Stromal cell of bone marrow (primary cell): ENCODE data around the gene SUN5.
"Not testable (repeated sequence)": the region's sequence is repeated elsewhere in the genome, so short reads cannot be mapped to it uniquely, and the experiment has no call there.

ENCODE experiments used
- DNase-seq: peaks from one replicate; pipeline ENCODE4 v3.0.0-alpha.2; 2012; ENCODE audit warnings: low read depth

Gene SUN5

GRCh38 chr20:33004141-33004751, at the start of gene SUN5:
Gene SUN5 (minus strand): TSS chr20:33004433. CDS start chr20:33004340, 93 bp downstream.
- DNase-seq: no peak

- DNase-seq: no peak
Observed at GRCh38 chr20:33053291-33054106, 49.3 kb upstream of the SUN5 start, which contains the start of gene BPIFB3. Gene BPIFB3 (plus strand): TSS chr20:33053903. CDS start chr20:33055436, 1,533 bp downstream.

GRCh38 chr20:33051333-33051732, 47.1 kb upstream of the SUN5 start:
- DNase-seq: no peak

GRCh38 chr20:33046412-33046811, 42.2 kb upstream of the SUN5 start:
- DNase-seq: no peak

- DNase-seq: not testable (repeated sequence)
Observed at GRCh38 chr20:33045129-33045721, 41.0 kb upstream of the SUN5 start.

GRCh38 chr20:33043731-33044181, 39.5 kb upstream of the SUN5 start:
- DNase-seq: no peak

GRCh38 chr20:33042983-33043730, 38.9 kb upstream of the SUN5 start:
- no peak for DNase-seq

GRCh38 chr20:33042430-33042829, 38.2 kb upstream of the SUN5 start:
- DNase-seq: no peak

- DNase-seq: no peak
Observed at GRCh38 chr20:33038243-33038642, 34.0 kb upstream of the SUN5 start.

GRCh38 chr20:33037456-33037855, 33.2 kb upstream of the SUN5 start:
- no peak for DNase-seq

GRCh38 chr20:33034901-33035492, 30.8 kb upstream of the SUN5 start:
- no peak for DNase-seq

- DNase-seq: no peak
Observed at GRCh38 chr20:33034115-33034514, 29.9 kb upstream of the SUN5 start.

GRCh38 chr20:33033381-33033780, 29.1 kb upstream of the SUN5 start:
- no peak for DNase-seq

- no peak for DNase-seq
Observed at GRCh38 chr20:33032555-33032954, 28.3 kb upstream of the SUN5 start.

GRCh38 chr20:33031531-33031930, 27.3 kb upstream of the SUN5 start, which contains the start of gene BPIFB6:
Gene BPIFB6 (plus strand): TSS chr20:33031648. CDS start chr20:33031648, 0 bp downstream.
- DNase-seq: no peak

GRCh38 chr20:33030569-33030968, 26.3 kb upstream of the SUN5 start:
- no peak for DNase-seq

GRCh38 chr20:33030076-33030475, 25.8 kb upstream of the SUN5 start:
- DNase-seq: no peak

GRCh38 chr20:33028875-33029274, 24.6 kb upstream of the SUN5 start:
- DNase-seq: no peak

- no peak for DNase-seq
Observed at GRCh38 chr20:33027769-33028751, 23.8 kb upstream of the SUN5 start.
